ENCODE results near the gene GADD45A.

GADD45A gene

DNA sequence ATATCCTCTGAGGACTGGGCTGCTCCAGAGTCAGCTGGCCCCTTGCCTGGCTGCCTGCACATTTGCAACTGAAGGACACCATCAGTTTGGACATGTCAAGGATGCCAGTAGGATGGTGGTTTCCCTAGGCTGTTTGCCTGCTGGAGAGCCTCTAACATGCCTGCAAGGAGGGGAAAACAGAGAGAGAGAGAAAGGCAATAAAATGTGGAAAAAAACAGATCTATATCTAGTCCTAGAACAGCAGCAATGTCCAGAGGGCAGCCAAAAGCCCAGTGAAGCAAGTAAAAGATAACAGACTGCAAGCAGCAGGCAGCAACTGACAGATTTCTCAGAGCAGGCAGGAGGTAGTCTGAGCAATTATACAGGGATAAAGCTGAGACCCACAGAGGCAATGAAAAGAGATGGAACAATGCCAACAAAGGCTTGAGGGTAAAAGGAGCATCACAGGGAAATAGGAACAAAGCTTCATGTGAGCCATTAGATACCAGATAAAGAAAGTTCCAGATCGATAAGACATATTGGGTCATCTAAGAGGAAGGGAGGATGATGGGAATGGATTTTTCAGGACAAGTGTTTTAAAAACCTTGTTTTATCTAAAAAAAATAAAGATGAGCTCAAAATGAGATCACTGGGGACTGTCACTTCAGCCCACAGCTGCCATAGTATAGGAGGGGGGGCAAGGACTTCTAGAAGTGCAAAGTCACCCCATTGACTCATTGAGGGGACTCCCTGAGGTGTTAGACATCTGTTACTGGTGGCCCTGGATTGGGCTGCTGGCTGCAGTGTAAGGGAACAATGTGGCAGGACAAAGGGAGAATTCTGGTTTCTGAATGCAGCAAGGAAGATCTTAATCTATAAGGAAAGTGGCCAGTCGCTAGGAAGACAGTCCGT is 38.6 kb upstream of the GADD45A start:
- no peaks in the 10 kb centered on the region for H4K20me1 ChIP-seq (ENCODE audit: low read depth, low read length)
- no peak overlapping the region for H3K9ac ChIP-seq (ENCODE audit: low read length)
- H3K4me2 ChIP-seq (ENCODE audit: low read depth, low read length, poor library complexity, severe bottlenecking) = no peak overlapping the region
- no peak overlapping the region for H3K4me3 ChIP-seq (ENCODE audit: insufficient read depth, low read length, poor library complexity, severe bottlenecking)
- H3K36me3 ChIP-seq (ENCODE audit: low read length) = no peaks in the 10 kb centered on the region
- H3K27me3 ChIP-seq (ENCODE audit: low read length) = no peaks in the 10 kb centered on the region
- H3K9me3 ChIP-seq (ENCODE audit: insufficient read depth, low read length) = no peaks in the 10 kb centered on the region
- no peaks in the 10 kb centered on the region for H3K9me2 ChIP-seq (replicated peaks; ENCODE audit: insufficient read depth, low read length)
- no peak overlapping the region for H3K27ac ChIP-seq (ENCODE audit: low read depth, low read length)
- H2AFZ ChIP-seq (ENCODE audit: low read depth, low read length, severe bottlenecking) = no peak overlapping the region
- no peak for TF ChIP-seq EZH2phosphoT487 (conservative IDR thresholded peaks at IDR 0.05; ENCODE audit: low read length)
- TF ChIP-seq, protein P1, sequence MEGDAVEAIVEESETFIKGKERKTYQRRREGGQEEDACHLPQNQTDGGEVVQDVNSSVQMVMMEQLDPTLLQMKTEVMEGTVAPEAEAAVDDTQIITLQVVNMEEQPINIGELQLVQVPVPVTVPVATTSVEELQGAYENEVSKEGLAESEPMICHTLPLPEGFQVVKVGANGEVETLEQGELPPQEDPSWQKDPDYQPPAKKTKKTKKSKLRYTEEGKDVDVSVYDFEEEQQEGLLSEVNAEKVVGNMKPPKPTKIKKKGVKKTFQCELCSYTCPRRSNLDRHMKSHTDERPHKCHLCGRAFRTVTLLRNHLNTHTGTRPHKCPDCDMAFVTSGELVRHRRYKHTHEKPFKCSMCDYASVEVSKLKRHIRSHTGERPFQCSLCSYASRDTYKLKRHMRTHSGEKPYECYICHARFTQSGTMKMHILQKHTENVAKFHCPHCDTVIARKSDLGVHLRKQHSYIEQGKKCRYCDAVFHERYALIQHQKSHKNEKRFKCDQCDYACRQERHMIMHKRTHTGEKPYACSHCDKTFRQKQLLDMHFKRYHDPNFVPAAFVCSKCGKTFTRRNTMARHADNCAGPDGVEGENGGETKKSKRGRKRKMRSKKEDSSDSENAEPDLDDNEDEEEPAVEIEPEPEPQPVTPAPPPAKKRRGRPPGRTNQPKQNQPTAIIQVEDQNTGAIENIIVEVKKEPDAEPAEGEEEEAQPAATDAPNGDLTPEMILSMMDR (IDR thresholded peaks at IDR 0.05; ENCODE audit: insufficient read depth, low read length, poor library complexity, severe bottlenecking) = no peak
- H3K79me2 ChIP-seq (ENCODE audit: insufficient read depth, low read length) = no peaks in the 10 kb centered on the region
- no peaks in the 10 kb centered on the region for H3F3A ChIP-seq (ENCODE audit: insufficient read depth)

DNA sequence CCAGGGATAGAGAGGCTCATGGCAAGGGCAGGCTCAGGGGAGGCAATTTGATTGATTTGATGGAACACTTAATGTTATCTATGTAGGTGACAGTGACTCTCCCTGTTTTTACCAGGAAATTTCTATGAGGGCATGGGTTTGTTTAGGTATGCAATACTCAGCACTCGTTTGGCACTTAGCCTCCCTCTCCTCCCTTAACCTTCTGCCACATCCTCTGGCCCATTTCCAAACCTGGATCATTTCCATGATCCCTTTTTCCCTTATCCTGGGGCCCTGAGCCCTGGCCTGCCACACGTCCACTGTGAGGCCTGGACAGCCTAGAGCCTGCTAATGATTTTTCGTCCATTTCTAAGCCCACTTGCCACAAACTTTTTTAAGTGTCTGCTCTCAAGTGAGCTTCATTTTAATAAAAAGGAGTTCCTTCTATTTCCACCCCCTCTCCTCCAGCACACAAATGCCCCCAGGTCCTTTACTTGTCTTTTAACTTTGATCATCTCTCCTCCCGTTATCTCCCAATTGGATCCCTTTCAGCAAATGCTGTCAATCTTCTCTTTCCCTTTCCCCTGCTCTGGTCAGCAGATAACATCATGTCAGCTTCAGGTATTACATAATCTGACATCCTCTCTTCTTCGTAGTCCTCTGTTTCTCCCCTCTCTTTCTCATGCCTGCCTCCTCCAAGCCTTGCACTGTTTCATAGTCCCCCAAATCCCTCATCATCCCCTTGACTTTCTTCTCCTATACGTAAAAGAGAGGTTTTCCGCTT is 37.8 kb upstream of the GADD45A start:
- H3K4me2 ChIP-seq (ENCODE audit: low read depth, low read length, poor library complexity, severe bottlenecking) = no peak overlapping the region

DNA sequence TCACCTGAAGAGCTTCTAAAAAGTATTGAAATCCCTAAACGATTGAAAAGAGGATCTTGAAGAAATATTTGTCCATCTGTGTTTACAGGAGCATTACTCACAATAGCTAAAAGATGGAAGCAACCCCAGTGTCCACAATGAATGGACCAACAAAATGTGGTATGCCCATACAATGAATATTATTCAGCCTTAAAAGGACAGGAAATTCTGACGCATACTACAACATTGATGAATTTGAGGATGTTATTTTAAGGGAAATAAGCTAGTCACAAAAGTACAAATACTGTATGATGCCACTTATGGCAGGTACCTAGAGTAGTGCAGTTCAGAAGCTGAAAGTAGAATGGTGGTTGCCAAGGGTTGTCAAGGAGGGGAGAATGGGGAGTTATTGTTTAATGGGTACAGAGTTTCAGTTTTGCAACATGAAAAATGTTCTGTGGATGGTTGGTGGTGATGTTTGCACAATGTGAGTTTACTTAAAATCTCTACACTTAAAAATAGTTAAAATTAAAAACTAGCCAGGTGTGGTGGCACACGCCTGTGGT is 37.1 kb upstream of the GADD45A start:
- H3K9me2 ChIP-seq (replicated peaks; ENCODE audit: insufficient read depth, low read length) = no peaks in the 10 kb centered on the region
- no peak overlapping the region for H3K27ac ChIP-seq (ENCODE audit: low read depth, low read length)
- no peaks in the 10 kb centered on the region for H4K20me1 ChIP-seq (ENCODE audit: low read depth, low read length)
- H3K9me3 ChIP-seq (ENCODE audit: insufficient read depth, low read length) = no peaks in the 10 kb centered on the region
- H3K36me3 ChIP-seq (ENCODE audit: low read length) = no peaks in the 10 kb centered on the region
- TF ChIP-seq EZH2phosphoT487 (conservative IDR thresholded peaks at IDR 0.05; ENCODE audit: low read length) = no peak
- TF ChIP-seq, protein P1 (IDR thresholded peaks at IDR 0.05; ENCODE audit: insufficient read depth, low read length, poor library complexity, severe bottlenecking) = no peak
- H2AFZ ChIP-seq (ENCODE audit: low read depth, low read length, severe bottlenecking) = no peak overlapping the region
- H3K9ac ChIP-seq (ENCODE audit: low read length) = no peak overlapping the region
- no peaks in the 10 kb centered on the region for H3K79me2 ChIP-seq (ENCODE audit: insufficient read depth, low read length)
- H3K27me3 ChIP-seq (ENCODE audit: low read length) = no peaks in the 10 kb centered on the region
- H3K4me2 ChIP-seq (ENCODE audit: low read depth, low read length, poor library complexity, severe bottlenecking) = no peak overlapping the region
- no peak overlapping the region for H3K4me3 ChIP-seq (ENCODE audit: insufficient read depth, low read length, poor library complexity, severe bottlenecking)
- H3F3A ChIP-seq (ENCODE audit: insufficient read depth) = no peaks in the 10 kb centered on the region

More for the DNA sequence above, 37.8 kb upstream of the GADD45A start:
- Histone ChIP-seq H3K9me3 (ENCODE audit: insufficient read depth, low read length) (no peaks in the 10 kb centered on the region), H3K9ac (ENCODE audit: low read length) (no peak overlapping the region), H4K20me1 (ENCODE audit: low read depth, low read length) (no peaks in the 10 kb centered on the region), H3K79me2 (ENCODE audit: insufficient read depth, low read length) (no peaks in the 10 kb centered on the region), H3K9me2 (replicated peaks; ENCODE audit: insufficient read depth, low read length) (no peaks in the 10 kb centered on the region), H3F3A (ENCODE audit: insufficient read depth) (no peaks in the 10 kb centered on the region), H3K27me3 (ENCODE audit: low read length) (no peaks in the 10 kb centered on the region), H3K27ac (ENCODE audit: low read depth, low read length) (no peak overlapping the region), H3K36me3 (ENCODE audit: low read length) (no peaks in the 10 kb centered on the region), H2AFZ (ENCODE audit: low read depth, low read length, severe bottlenecking) (no peak overlapping the region), H3K4me3 (ENCODE audit: insufficient read depth, low read length, poor library complexity, severe bottlenecking) (no peak overlapping the region)
- no peak for TF ChIP-seq EZH2phosphoT487 (conservative IDR thresholded peaks at IDR 0.05; ENCODE audit: low read length)
- TF ChIP-seq, protein P1 (IDR thresholded peaks at IDR 0.05; ENCODE audit: insufficient read depth, low read length, poor library complexity, severe bottlenecking) = no peak

Measured in SU-DHL-6 (cell line).